Measurements from ENCODE around the gene VASP.

DNA sequence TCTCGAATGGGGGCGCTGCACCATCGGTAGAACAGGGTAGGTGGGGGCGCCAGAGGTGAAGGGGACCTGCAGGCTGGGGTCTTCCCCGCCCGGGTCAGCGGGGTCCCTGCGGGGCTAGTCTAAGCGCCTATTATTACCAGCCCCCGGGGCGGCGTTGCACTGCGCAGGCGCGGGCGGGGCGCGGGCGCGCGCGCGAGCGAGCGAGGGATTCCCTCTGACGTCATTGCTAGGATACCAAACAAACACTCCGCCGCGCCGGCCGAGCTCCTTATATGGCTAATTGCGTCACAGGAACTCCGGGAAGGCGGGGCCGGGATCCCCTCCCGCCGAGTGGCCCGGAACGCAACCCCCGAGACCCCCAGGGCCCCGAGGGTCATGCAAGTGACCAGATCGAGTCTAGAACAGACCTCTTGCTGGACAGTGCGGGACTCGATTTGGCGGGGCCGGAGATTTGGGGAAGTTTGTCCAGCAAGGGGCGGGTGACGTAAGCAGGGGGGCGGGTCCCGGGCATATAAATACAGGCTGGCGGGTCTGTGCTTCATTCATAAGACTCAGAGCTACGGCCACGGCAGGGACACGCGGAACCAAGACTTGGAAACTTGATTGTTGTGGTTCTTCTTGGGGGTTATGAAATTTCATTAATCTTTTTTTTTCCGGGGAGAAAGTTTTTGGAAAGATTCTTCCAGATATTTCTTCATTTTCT, 39.7 kb upstream of the VASP start, which contains the start of gene FOSB:
- TF ChIP-seq, protein P1, sequence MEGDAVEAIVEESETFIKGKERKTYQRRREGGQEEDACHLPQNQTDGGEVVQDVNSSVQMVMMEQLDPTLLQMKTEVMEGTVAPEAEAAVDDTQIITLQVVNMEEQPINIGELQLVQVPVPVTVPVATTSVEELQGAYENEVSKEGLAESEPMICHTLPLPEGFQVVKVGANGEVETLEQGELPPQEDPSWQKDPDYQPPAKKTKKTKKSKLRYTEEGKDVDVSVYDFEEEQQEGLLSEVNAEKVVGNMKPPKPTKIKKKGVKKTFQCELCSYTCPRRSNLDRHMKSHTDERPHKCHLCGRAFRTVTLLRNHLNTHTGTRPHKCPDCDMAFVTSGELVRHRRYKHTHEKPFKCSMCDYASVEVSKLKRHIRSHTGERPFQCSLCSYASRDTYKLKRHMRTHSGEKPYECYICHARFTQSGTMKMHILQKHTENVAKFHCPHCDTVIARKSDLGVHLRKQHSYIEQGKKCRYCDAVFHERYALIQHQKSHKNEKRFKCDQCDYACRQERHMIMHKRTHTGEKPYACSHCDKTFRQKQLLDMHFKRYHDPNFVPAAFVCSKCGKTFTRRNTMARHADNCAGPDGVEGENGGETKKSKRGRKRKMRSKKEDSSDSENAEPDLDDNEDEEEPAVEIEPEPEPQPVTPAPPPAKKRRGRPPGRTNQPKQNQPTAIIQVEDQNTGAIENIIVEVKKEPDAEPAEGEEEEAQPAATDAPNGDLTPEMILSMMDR (IDR thresholded peaks at IDR 0.05 in 8 of 11, conservative IDR thresholded peaks at IDR 0.05 in 3 of 11) = no peak
- TF ChIP-seq POLR2A (IDR thresholded peaks at IDR 0.05) = peak in 2 of 3 donors; percentile 82 to 97

Measured in spleen (tissue), 7 donors.